MCF 10A (cell line): ENCODE data around the gene LHX2. TPM values are rescaled to one million over a fixed set of nuclear protein-coding genes. Genes with fewer than 3 reads are reported as not detected.

Experiments
- Bru-seq: library from RNA; stranded (reverse); fragments of 400-500 nt; gene quantifications from one replicate; lab custom pipeline; 2021; lab: Mats Ljungman, UMichigan
- BruChase-seq, 2 experiments: library from RNA; stranded (reverse); fragments of 400-500 nt; gene quantifications; one replicate each; lab custom pipeline; 2021; lab: Mats Ljungman, UMichigan
- BruUV-seq: library from RNA; stranded (reverse); fragments of 400-500 nt; replicated peaks from 2 replicates; lab custom pipeline; 2021; lab: Mats Ljungman, UMichigan
- CTCF ChIA-PET: fragments of 300-600 bp; sonication (Branson Sonifier 250); formaldehyde crosslinking; extraction: SDS; loops from one replicate; lab custom pipeline; 2021; ENCODE audit warnings: antibody characterized with exemption, inconsistent platforms; lab: Yijun Ruan, JAX
- POLR2A ChIA-PET: fragments of 300-600, 350-650 bp; sonication (Branson Sonifier 250); formaldehyde crosslinking; extraction: SDS; loops from one replicate; lab custom pipeline; 2020; ENCODE audit warnings: antibody characterized with exemption, inconsistent platforms; lab: Yijun Ruan, JAX
- DNase-seq: peaks from one replicate; pipeline ENCODE4 v3.0.0-alpha.2; 2018; ENCODE audit not compliant: unreplicated experiment
- H3K27ac Mint-ChIP-seq: one replicate; pipeline ENCODE4 v1.8.0; 2022; ENCODE audit warnings: mild to moderate bottlenecking, low read depth, mixed read lengths; ENCODE audit not compliant: unreplicated experiment
- H3K27me3 Mint-ChIP-seq: one replicate; pipeline ENCODE4 v1.8.0; 2022; ENCODE audit warnings: mixed read lengths; ENCODE audit not compliant: insufficient read depth, unreplicated experiment
- H3K36me3 Mint-ChIP-seq: one replicate; pipeline ENCODE4 v1.8.0; 2022; ENCODE audit warnings: mild to moderate bottlenecking, moderate library complexity, mixed read lengths; ENCODE audit not compliant: insufficient read depth, unreplicated experiment
- H3K4me1 Mint-ChIP-seq: one replicate; pipeline ENCODE4 v1.8.0; 2022; ENCODE audit warnings: mixed read lengths; ENCODE audit not compliant: insufficient read depth, unreplicated experiment
- H3K4me3 Mint-ChIP-seq: one replicate; pipeline ENCODE4 v1.8.0; 2022; ENCODE audit warnings: mild to moderate bottlenecking, moderate library complexity, mixed read lengths; ENCODE audit not compliant: unreplicated experiment
- H3K9me3 Mint-ChIP-seq: one replicate; pipeline ENCODE4 v1.8.0; 2022; ENCODE audit warnings: mixed read lengths; ENCODE audit not compliant: unreplicated experiment
- intact Hi-C: fragments of 100-400 bp; cut with micrococcal nuclease; formaldehyde crosslinking; loops from 2 replicates; pipeline ENCODE4 v1.14.1; 2022
- long read RNA-seq: library from polyadenylated mRNA; stranded (forward); transcript quantifications from one replicate; pipeline ENCODE4 v2.0.0, GENCODE V29; 2022
- total RNA-seq: library from RNA; stranded (reverse); gene quantifications from 2 replicates; pipeline ENCODE4 v1.2.3, GENCODE V29; 2022
- TF ChIP-seq, protein P1 (sequence below): fragments of 200-600 bp; IDR thresholded peaks from one replicate; pipeline ENCODE4 v1.8.0; 2022; ENCODE audit warnings: antibody characterized with exemption, mild to moderate bottlenecking; ENCODE audit not compliant: unreplicated experiment

LHX2 gene
- total RNA-seq, result 0.20 and 0.63 TPM in 2 replicates
- percentile 13 among the genes with signal in this experiment for Bru-seq, nascent RNA
- BruChase-seq, experiment 1, labeled RNA remaining after a 6-hour chase, result percentile 11 among the genes with signal in this experiment
- BruChase-seq, experiment 2, labeled RNA remaining after a 2-hour chase, result percentile 8 among the genes with signal in this experiment
- long read RNA-seq, result 0 reads

DNA sequence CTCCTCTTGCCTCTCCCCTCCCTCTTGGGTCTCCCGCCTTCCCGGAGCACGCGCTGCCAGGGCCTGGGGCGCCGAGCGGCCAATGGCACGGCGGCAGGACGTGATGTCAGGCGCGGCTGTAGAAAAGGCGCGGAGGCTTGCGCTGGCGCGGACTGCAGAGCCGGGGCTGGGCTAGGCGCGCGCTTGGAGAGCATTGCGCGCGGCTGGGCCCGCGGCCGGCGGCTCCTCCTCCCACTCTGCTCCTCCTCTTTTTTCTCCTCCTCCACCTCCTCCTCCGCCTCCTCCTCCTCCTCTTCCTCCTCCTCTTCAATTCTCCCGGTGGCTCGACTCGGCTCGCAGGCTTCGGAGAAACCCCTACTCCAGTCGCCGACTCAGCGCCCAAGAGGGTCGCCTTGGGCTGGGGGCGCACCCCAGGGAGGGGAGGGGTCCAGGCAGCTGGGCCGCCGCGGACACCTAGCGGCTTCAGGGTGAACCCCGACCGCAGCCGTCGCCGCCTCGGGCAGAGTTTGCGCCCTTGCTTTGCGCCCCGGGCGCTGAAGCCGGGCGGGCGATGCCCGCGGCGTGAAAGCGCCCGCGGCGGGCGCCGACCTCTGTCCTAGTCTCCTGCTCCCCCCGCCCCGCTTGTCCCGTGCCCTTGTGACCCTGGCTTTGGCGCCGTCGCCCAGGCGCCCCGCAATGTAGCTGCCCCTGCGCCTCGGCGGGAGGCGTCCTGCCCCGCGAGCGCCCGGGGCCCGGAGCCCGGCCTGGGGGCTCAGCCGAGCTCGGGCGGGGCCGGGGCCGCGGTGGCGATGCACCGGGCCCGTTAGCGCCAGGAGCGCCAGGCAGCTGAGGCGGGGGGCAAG, at the start of gene LHX2:
LHX2 (plus strand) TSS at position 309 of the 842 bp plus-strand sequence. CDS start 581 bp downstream, outside the sequence.
- intact Hi-C loops, result no loop called here
- no peaks in the 10 kb centered on the region for H3K36me3 Mint-ChIP-seq
- TF ChIP-seq, protein P1, sequence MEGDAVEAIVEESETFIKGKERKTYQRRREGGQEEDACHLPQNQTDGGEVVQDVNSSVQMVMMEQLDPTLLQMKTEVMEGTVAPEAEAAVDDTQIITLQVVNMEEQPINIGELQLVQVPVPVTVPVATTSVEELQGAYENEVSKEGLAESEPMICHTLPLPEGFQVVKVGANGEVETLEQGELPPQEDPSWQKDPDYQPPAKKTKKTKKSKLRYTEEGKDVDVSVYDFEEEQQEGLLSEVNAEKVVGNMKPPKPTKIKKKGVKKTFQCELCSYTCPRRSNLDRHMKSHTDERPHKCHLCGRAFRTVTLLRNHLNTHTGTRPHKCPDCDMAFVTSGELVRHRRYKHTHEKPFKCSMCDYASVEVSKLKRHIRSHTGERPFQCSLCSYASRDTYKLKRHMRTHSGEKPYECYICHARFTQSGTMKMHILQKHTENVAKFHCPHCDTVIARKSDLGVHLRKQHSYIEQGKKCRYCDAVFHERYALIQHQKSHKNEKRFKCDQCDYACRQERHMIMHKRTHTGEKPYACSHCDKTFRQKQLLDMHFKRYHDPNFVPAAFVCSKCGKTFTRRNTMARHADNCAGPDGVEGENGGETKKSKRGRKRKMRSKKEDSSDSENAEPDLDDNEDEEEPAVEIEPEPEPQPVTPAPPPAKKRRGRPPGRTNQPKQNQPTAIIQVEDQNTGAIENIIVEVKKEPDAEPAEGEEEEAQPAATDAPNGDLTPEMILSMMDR, result no peak
- ChIA-PET CTCF (interaction anchor here (0.6 kb wide), 1 partner anchor 8 kb away, joined by 3 read pairs; no protein-coding TSS in a partner anchor), POLR2A (no interaction called here)
- DNase-seq, result peak; percentile 73
- H3K27ac Mint-ChIP-seq, result no peak within 1 kb of the TSS
- H3K4me1 Mint-ChIP-seq, result peaks cover 5% of the 10 kb centered on the region
- no TSS peak for BruUV-seq
- H3K4me3 Mint-ChIP-seq, result peak within 1 kb of the TSS; percentile 69
- no peaks in the 10 kb centered on the region for H3K9me3 Mint-ChIP-seq
- peaks cover 46% of the 10 kb centered on the region for H3K27me3 Mint-ChIP-seq

DNA sequence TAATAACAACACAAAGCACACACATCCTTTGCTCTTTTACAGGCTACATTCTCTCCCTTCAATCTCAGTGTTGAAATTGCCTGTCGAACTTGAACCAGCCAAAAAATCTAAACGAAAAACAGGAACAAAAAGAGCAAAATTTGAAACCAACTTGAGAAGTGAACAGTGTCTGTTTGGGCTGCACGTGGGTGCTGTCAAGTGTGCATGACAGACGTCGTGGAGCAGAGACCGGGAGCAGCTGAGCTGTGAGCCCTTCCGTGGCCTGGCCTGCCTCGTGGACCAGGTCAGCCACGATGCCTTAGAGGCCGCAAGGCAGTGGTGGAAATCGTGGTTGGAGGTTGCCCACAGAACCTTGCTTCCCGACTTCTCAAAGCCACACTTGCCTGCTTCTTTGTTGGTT, 46.8 kb upstream of the LHX2 start:
- Mint-ChIP-seq H3K27ac (no peak overlapping the region), H3K36me3 (no peaks in the 10 kb centered on the region), H3K27me3 (peaks cover 35% of the 10 kb centered on the region), H3K4me1 (no peaks in the 10 kb centered on the region), H3K9me3 (no peaks in the 10 kb centered on the region), H3K4me3 (no peak overlapping the region)
- POLR2A ChIA-PET, result interaction anchor here (0.5 to 0.6 kb wide), 3 partner anchors 21 to 204 kb away, joined by 3 to 7 read pairs (median 3); no protein-coding TSS in a partner anchor
- TF ChIP-seq, protein P1, result no peak
- DNase-seq, result no peak
- CTCF ChIA-PET, result no interaction called here
- intact Hi-C loops, result no loop called here
- no TSS peak for BruUV-seq

DNA sequence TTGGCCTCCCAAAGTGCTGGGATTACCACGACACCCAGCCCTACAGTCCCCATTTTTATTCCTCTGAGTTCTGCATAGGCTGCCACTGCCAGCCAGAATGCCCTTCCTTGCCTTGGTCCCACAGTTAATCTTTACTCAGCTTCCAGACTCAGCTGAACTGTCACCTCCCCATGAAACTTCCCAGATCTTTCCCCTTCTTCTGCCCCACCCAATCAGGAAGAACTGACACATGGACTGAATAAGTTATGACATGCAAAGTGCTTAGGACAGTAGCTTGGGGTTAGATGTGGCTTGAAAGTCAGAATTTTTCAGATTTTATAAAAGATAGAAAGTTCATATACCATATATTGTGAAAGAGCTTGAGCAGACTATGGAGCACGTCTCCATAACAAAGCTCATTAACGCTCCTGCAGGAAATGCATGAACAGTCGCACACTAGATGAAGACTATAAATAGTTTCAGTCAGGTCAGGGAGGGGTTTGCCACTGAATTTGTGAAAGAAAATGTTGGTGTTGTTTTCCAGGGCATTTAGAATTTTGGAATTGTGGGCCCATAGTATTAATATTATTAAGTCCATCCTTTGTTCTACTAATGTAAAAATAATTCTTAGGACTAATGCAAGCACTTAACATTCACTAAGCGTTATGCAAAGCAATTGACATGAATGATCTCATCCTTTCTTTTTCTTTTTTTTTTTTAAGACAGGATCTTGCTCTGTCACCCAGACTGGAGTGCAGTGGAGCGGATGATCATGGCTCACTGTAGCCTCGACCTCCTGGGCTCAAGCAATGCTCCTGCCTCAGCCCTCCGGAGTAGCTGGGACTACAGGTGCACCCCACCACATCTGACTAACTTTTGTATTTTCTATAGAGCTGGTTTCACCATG, 45.5 kb upstream of the LHX2 start:
- Mint-ChIP-seq H3K27me3 (peaks cover 27% of the 10 kb centered on the region), H3K4me1 (no peaks in the 10 kb centered on the region), H3K4me3 (no peak overlapping the region), H3K27ac (no peak overlapping the region), H3K9me3 (no peaks in the 10 kb centered on the region), H3K36me3 (no peaks in the 10 kb centered on the region)
- ChIA-PET CTCF (interaction anchor here (0.5 to 1.5 kb wide), 3 partner anchors 10 to 415 kb away, joined by 3 to 4 read pairs (median 3); no protein-coding TSS in a partner anchor), POLR2A (interaction anchor here (1.3 kb wide), 1 partner anchor 12 kb away, joined by 4 read pairs; no protein-coding TSS in a partner anchor)
- TF ChIP-seq, protein P1, result no peak
- no peak for DNase-seq
- no TSS peak for BruUV-seq
- intact Hi-C loops, result no loop called here
